ENCODE measurements around the gene FOXI1. TPM values are rescaled to one million over a fixed set of nuclear protein-coding genes. Genes with fewer than 3 reads are reported as not detected.

Gene FOXI1
- total RNA-seq, 1 donor from 2014 or later: not detected

DNA sequence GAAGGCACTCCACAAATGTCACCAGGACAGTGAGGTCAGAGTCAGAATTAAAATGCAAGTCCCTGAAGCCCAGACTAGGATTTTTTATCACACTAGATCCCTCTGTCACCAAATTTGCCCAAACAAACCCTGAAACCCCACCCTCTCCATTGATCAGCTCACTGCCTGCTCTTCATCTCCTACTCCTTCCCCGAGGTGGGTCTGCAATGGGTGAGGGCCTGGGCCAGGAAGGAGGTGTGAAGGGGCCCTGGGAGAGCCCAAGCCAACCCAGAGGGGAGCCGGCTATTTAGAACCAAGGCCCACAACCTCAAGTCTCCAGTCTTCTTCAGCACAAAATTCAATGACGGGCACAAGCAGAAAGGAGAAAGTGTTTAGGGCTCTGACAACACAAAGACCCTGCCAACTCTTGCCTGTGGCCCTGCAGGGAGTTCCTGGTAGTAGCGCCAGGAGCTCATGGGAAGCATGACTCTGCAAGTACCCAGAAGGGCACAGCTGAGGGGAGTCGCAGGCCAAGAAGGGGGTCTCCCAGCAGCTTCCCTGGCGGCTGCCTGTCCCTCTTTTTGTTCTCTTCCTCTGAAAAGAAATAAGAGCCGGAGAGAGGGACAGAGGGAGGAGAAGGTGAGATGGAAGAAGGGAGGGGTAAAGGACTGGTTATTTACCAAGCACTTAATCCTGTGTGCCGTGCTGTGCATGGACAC, 5.5 kb downstream of the FOXI1 start:
- Histone ChIP-seq H3K4me3 (no peak overlapping the region), H3K9me3 (no peaks in the 10 kb centered on the region), H3K36me3 (no peaks in the 10 kb centered on the region), H3K4me1 (no peaks in the 10 kb centered on the region), H3K27ac (no peak overlapping the region), H3K27me3 (no peaks in the 10 kb centered on the region)
- ATAC-seq (no peak), DNase-seq (no peak)
- no peak for TF ChIP-seq CTCF (IDR thresholded peaks at IDR 0.05)
- intact Hi-C loops (cut with DNase I): no loop called here

GRCh38 chr5:170112876-170113521, 7.3 kb downstream of the FOXI1 start:
- H3K27ac ChIP-seq: no peak overlapping the region
- no peaks in the 10 kb centered on the region for H3K36me3 ChIP-seq
- no peaks in the 10 kb centered on the region for H3K9me3 ChIP-seq
- DNase-seq: no peak
- no peak for ATAC-seq
- no peaks in the 10 kb centered on the region for H3K27me3 ChIP-seq
- no peaks in the 10 kb centered on the region for H3K4me1 ChIP-seq
- intact Hi-C loops (cut with DNase I): no loop called here
- TF ChIP-seq CTCF (IDR thresholded peaks at IDR 0.05): no peak
- no peak overlapping the region for H3K4me3 ChIP-seq

- no peaks in the 10 kb centered on the region for H3K36me3 ChIP-seq
- H3K27me3 ChIP-seq: no peaks in the 10 kb centered on the region
- ATAC-seq (peak; percentile 32), DNase-seq (no peak)
- H3K27ac ChIP-seq: no peak overlapping the region
- no peaks in the 10 kb centered on the region for H3K4me1 ChIP-seq
- no peaks in the 10 kb centered on the region for H3K9me3 ChIP-seq
- intact Hi-C loops (cut with DNase I): no loop called here
- no peak overlapping the region for H3K4me3 ChIP-seq
- TF ChIP-seq CTCF (IDR thresholded peaks at IDR 0.05): no peak
These were observed 7.8 kb downstream of the FOXI1 start for GRCh38 chr5:170113522-170113900.

- no peaks in the 10 kb centered on the region for H3K27me3 ChIP-seq
- ATAC-seq (no peak), DNase-seq (no peak)
- no peak overlapping the region for H3K27ac ChIP-seq
- intact Hi-C loops (cut with DNase I): no loop called here
- TF ChIP-seq CTCF (IDR thresholded peaks at IDR 0.05): no peak
- no peaks in the 10 kb centered on the region for H3K36me3 ChIP-seq
- no peak overlapping the region for H3K4me3 ChIP-seq
- no peaks in the 10 kb centered on the region for H3K9me3 ChIP-seq
- H3K4me1 ChIP-seq: no peaks in the 10 kb centered on the region
These were observed 8.6 kb downstream of the FOXI1 start for GRCh38 chr5:170114271-170114670.

GRCh38 chr5:170115925-170116324, 10.2 kb downstream of the FOXI1 start:
- no peaks in the 10 kb centered on the region for H3K9me3 ChIP-seq
- DNase-seq (no peak), ATAC-seq (no peak)
- intact Hi-C loops (cut with DNase I): no loop called here
- H3K4me3 ChIP-seq: no peak overlapping the region
- H3K4me1 ChIP-seq: no peaks in the 10 kb centered on the region
- H3K27me3 ChIP-seq: no peaks in the 10 kb centered on the region
- no peak for TF ChIP-seq CTCF (IDR thresholded peaks at IDR 0.05)
- H3K27ac ChIP-seq: no peak overlapping the region
- no peaks in the 10 kb centered on the region for H3K36me3 ChIP-seq

Measured in upper lobe of right lung (tissue), 1 donor.